ENCODE results near the gene C3orf52. TPM values are rescaled to one million over a fixed set of nuclear protein-coding genes. Genes with fewer than 3 reads are reported as not detected.
"Not testable (repeated sequence)": the region's sequence is repeated elsewhere in the genome, so short reads cannot be mapped to it uniquely, and the experiment has no call there.

The C3orf52 gene, protein sequence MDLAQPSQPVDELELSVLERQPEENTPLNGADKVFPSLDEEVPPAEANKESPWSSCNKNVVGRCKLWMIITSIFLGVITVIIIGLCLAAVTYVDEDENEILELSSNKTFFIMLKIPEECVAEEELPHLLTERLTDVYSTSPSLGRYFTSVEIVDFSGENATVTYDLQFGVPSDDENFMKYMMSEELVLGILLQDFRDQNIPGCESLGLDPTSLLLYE
- 3.7 TPM for total RNA-seq

- H3K36me3 ChIP-seq (ENCODE audit: control insufficient read depth in 3 of 3, insufficient read depth in 3 of 3, low read length in 3 of 3): no peaks in the 10 kb centered on the region
- H3K4me1 ChIP-seq (ENCODE audit: control insufficient read depth in 3 of 3, insufficient read depth in 3 of 3, low read length in 3 of 3): peaks cover 7 to 10% (median 8%) of the 10 kb centered on the region in 3 donors
- H3K27me3 ChIP-seq (ENCODE audit: control insufficient read depth in 3 of 3, insufficient read depth in 3 of 3, low read length in 3 of 3): no peaks in the 10 kb centered on the region
- H3K4me3 ChIP-seq (ENCODE audit: low read length in 3 of 3): peak within 1 kb of the TSS; percentile 59 to 70 (median 69)
- peak within 1 kb of the TSS; percentile 63 to 72 (median 63) for H3K9ac ChIP-seq (ENCODE audit: low read depth in 1 of 3, low read length in 3 of 3)
- H3K9me3 ChIP-seq (ENCODE audit: control insufficient read depth in 3 of 3, low read length in 3 of 3): no peaks in the 10 kb centered on the region
- H3K27ac ChIP-seq (ENCODE audit: low read depth, low read length): peak within 1 kb of the TSS; percentile 28
Observed at GRCh38 chr3:112086076-112086854, at the start of gene C3orf52. Gene C3orf52 (plus strand): TSS chr3:112086389. CDS start chr3:112086408, 19 bp downstream.

- H3K9ac ChIP-seq (ENCODE audit: low read depth in 1 of 3, low read length in 3 of 3); H3K4me3 ChIP-seq (ENCODE audit: low read length in 3 of 3); H3K9me3 ChIP-seq (ENCODE audit: control insufficient read depth in 3 of 3, low read length in 3 of 3): not testable (repeated sequence)
Observed at GRCh38 chr3:112037194-112037593, 49.0 kb upstream of the C3orf52 start.

GRCh38 chr3:112038863-112039262, 47.3 kb upstream of the C3orf52 start:
- H3K36me3 ChIP-seq (ENCODE audit: control insufficient read depth in 3 of 3, insufficient read depth in 3 of 3, low read length in 3 of 3): no peaks in the 10 kb centered on the region
- H3K27ac ChIP-seq (ENCODE audit: low read depth, low read length): no peak overlapping the region
- H3K9ac ChIP-seq (ENCODE audit: low read depth in 1 of 3, low read length in 3 of 3): no peak overlapping the region
- no peaks in the 10 kb centered on the region for H3K9me3 ChIP-seq (ENCODE audit: control insufficient read depth in 3 of 3, low read length in 3 of 3)
- no peaks in the 10 kb centered on the region for H3K4me1 ChIP-seq (ENCODE audit: control insufficient read depth in 3 of 3, insufficient read depth in 3 of 3, low read length in 3 of 3)
- no peak overlapping the region for H3K4me3 ChIP-seq (ENCODE audit: low read length in 3 of 3)
- no peaks in the 10 kb centered on the region for H3K27me3 ChIP-seq (ENCODE audit: control insufficient read depth in 3 of 3, insufficient read depth in 3 of 3, low read length in 3 of 3)

More at GRCh38 chr3:112037194-112037593, 49.0 kb upstream of the C3orf52 start:
- H3K4me1 ChIP-seq (ENCODE audit: control insufficient read depth in 3 of 3, insufficient read depth in 3 of 3, low read length in 3 of 3); H3K27ac ChIP-seq (ENCODE audit: low read depth, low read length); H3K36me3 ChIP-seq (ENCODE audit: control insufficient read depth in 3 of 3, insufficient read depth in 3 of 3, low read length in 3 of 3); H3K27me3 ChIP-seq (ENCODE audit: control insufficient read depth in 3 of 3, insufficient read depth in 3 of 3, low read length in 3 of 3): not testable (repeated sequence)

DNA sequence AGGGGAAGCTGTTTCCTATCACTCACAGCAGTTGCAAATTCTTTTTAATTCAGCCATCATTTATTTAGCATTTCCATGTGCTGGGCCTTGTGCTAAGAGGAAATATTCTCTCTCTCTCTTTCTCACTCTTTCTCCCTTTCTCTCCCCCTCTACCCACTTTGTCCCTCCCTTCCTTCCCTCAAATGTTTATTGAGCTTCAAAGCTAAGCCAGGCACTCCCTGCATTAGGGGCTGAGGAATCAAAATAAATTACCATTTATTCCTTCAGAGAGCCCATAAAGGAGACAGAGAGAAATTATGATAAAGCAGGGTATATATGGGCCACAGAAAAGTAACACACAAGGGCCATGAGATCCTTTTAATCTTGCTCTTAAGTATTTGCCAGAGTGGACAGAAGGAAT, 44.9 kb upstream of the C3orf52 start:
- H3K4me3 ChIP-seq (ENCODE audit: low read length in 3 of 3): no peak overlapping the region
- no peak overlapping the region for H3K9ac ChIP-seq (ENCODE audit: low read depth in 1 of 3, low read length in 3 of 3)
- no peaks in the 10 kb centered on the region for H3K9me3 ChIP-seq (ENCODE audit: control insufficient read depth in 3 of 3, low read length in 3 of 3)
- H3K27ac ChIP-seq (ENCODE audit: low read depth, low read length): no peak overlapping the region
- no peaks in the 10 kb centered on the region for H3K4me1 ChIP-seq (ENCODE audit: control insufficient read depth in 3 of 3, insufficient read depth in 3 of 3, low read length in 3 of 3)
- no peaks in the 10 kb centered on the region for H3K36me3 ChIP-seq (ENCODE audit: control insufficient read depth in 3 of 3, insufficient read depth in 3 of 3, low read length in 3 of 3)
- no peaks in the 10 kb centered on the region for H3K27me3 ChIP-seq (ENCODE audit: control insufficient read depth in 3 of 3, insufficient read depth in 3 of 3, low read length in 3 of 3)

DNA sequence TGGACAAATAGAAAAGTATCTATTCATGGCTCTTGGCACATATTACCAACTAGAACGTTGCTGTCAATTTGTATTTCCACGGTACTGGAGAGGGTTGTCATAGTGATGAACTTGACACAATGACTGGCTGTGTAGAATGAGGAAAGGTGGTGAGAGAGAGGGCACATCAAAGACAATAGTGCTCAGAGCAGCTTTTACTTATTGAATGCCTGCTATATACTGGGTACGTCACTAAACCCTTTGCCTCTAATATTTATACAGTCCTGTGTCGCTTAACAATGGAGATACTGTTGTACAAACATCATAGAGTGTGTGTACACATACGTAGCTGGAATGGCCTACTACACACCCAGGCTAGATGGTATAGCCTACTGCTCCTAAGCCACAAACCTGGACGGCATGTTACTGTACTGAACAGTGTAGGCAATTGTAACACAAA, 43.3 kb upstream of the C3orf52 start:
- no peak overlapping the region for H3K4me3 ChIP-seq (ENCODE audit: low read length in 3 of 3)
- no peak overlapping the region for H3K9ac ChIP-seq (ENCODE audit: low read depth in 1 of 3, low read length in 3 of 3)
- H3K27me3 ChIP-seq (ENCODE audit: control insufficient read depth in 3 of 3, insufficient read depth in 3 of 3, low read length in 3 of 3): no peaks in the 10 kb centered on the region
- no peaks in the 10 kb centered on the region for H3K4me1 ChIP-seq (ENCODE audit: control insufficient read depth in 3 of 3, insufficient read depth in 3 of 3, low read length in 3 of 3)
- no peak overlapping the region for H3K27ac ChIP-seq (ENCODE audit: low read depth, low read length)
- H3K36me3 ChIP-seq (ENCODE audit: control insufficient read depth in 3 of 3, insufficient read depth in 3 of 3, low read length in 3 of 3): no peaks in the 10 kb centered on the region
- no peaks in the 10 kb centered on the region for H3K9me3 ChIP-seq (ENCODE audit: control insufficient read depth in 3 of 3, low read length in 3 of 3)

DNA sequence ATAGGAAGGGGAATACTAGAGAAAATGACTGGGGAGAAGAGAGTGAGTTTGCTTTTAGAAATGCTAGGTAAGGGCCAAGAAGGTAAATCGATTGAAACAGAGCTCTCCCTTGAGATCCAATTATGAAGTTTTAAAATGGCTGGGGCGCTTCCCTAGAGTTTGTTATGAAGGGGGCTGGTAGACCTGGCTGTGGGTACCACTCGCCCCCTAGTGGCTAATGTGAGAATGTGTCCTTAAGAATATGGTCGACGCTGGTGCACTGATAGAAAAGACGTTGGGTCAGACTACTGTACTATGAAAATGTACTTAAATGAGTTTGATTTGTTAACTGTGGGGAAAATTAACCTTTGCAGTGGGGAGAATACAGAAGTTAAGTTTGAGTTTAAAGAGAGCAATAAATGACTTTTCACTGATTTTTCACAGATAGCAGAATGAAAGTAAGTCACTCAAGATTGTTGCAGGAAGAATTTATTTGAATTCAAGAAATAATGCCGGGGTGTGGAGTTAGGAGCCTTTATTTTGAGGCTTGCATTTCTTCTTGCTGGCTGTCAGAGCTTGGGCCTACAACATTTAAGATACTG, 42.5 kb upstream of the C3orf52 start:
- H3K27ac ChIP-seq (ENCODE audit: low read depth, low read length): no peak overlapping the region
- no peaks in the 10 kb centered on the region for H3K36me3 ChIP-seq (ENCODE audit: control insufficient read depth in 3 of 3, insufficient read depth in 3 of 3, low read length in 3 of 3)
- H3K9me3 ChIP-seq (ENCODE audit: control insufficient read depth in 3 of 3, low read length in 3 of 3): no peaks in the 10 kb centered on the region
- no peak overlapping the region for H3K4me3 ChIP-seq (ENCODE audit: low read length in 3 of 3)
- H3K4me1 ChIP-seq (ENCODE audit: control insufficient read depth in 3 of 3, insufficient read depth in 3 of 3, low read length in 3 of 3): no peaks in the 10 kb centered on the region
- peak overlapping the region in 1 of 3 donors; percentile 26 for H3K9ac ChIP-seq (ENCODE audit: low read depth in 1 of 3, low read length in 3 of 3)
- H3K27me3 ChIP-seq (ENCODE audit: control insufficient read depth in 3 of 3, insufficient read depth in 3 of 3, low read length in 3 of 3): no peaks in the 10 kb centered on the region

- Histone ChIP-seq H3K27me3 (ENCODE audit: control insufficient read depth in 3 of 3, insufficient read depth in 3 of 3, low read length in 3 of 3) (peaks cover 0 to 3% (median 0%) of the 10 kb centered on the region in 3 donors), H3K36me3 (ENCODE audit: control insufficient read depth in 3 of 3, insufficient read depth in 3 of 3, low read length in 3 of 3) (no peaks in the 10 kb centered on the region), H3K9me3 (ENCODE audit: control insufficient read depth in 3 of 3, low read length in 3 of 3) (no peaks in the 10 kb centered on the region), H3K4me3 (ENCODE audit: low read length in 3 of 3) (no peak overlapping the region), H3K9ac (ENCODE audit: low read depth in 1 of 3, low read length in 3 of 3) (no peak overlapping the region), H3K4me1 (ENCODE audit: control insufficient read depth in 3 of 3, insufficient read depth in 3 of 3, low read length in 3 of 3) (no peaks in the 10 kb centered on the region), H3K27ac (ENCODE audit: low read depth, low read length) (no peak overlapping the region)
Observed at GRCh38 chr3:112046599-112046998, 39.6 kb upstream of the C3orf52 start.

- Histone ChIP-seq H3K9ac (ENCODE audit: low read depth in 1 of 3, low read length in 3 of 3) (no peak overlapping the region), H3K36me3 (ENCODE audit: control insufficient read depth in 3 of 3, insufficient read depth in 3 of 3, low read length in 3 of 3) (no peaks in the 10 kb centered on the region), H3K27ac (ENCODE audit: low read depth, low read length) (no peak overlapping the region), H3K4me3 (ENCODE audit: low read length in 3 of 3) (no peak overlapping the region), H3K9me3 (ENCODE audit: control insufficient read depth in 3 of 3, low read length in 3 of 3) (no peaks in the 10 kb centered on the region), H3K4me1 (ENCODE audit: control insufficient read depth in 3 of 3, insufficient read depth in 3 of 3, low read length in 3 of 3) (no peaks in the 10 kb centered on the region), H3K27me3 (ENCODE audit: control insufficient read depth in 3 of 3, insufficient read depth in 3 of 3, low read length in 3 of 3) (peaks cover 0 to 3% (median 0%) of the 10 kb centered on the region in 3 donors)
Observed at GRCh38 chr3:112047264-112047663, 38.9 kb upstream of the C3orf52 start.

DNA sequence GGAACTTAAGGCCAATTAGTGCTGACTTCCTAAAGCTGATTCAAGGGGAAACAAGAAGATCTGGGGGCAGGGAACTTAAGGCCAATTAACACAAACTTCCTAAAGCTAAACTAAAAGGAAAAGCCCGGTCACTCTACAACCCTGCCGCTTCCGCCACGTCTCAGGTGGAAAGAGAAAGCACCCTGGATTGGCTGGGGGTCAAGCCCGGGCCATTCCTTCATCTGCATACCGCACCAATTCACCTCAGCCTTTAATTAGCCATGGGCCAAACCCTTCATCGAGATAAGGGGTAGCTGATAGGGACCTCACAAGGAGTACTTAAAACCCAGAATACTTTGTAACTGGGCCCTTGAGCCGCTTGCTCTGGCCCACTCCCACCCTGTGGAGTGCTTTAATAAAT, 37.3 kb upstream of the C3orf52 start:
- H3K36me3 ChIP-seq (ENCODE audit: control insufficient read depth in 3 of 3, insufficient read depth in 3 of 3, low read length in 3 of 3): no peaks in the 10 kb centered on the region
- H3K4me3 ChIP-seq (ENCODE audit: low read length in 3 of 3): no peak overlapping the region
- H3K4me1 ChIP-seq (ENCODE audit: control insufficient read depth in 3 of 3, insufficient read depth in 3 of 3, low read length in 3 of 3): no peaks in the 10 kb centered on the region
- no peaks in the 10 kb centered on the region for H3K9me3 ChIP-seq (ENCODE audit: control insufficient read depth in 3 of 3, low read length in 3 of 3)
- H3K27me3 ChIP-seq (ENCODE audit: control insufficient read depth in 3 of 3, insufficient read depth in 3 of 3, low read length in 3 of 3): peaks cover 0 to 3% (median 2%) of the 10 kb centered on the region in 3 donors
- H3K9ac ChIP-seq (ENCODE audit: low read depth in 1 of 3, low read length in 3 of 3): no peak overlapping the region
- H3K27ac ChIP-seq (ENCODE audit: low read depth, low read length): no peak overlapping the region

DNA sequence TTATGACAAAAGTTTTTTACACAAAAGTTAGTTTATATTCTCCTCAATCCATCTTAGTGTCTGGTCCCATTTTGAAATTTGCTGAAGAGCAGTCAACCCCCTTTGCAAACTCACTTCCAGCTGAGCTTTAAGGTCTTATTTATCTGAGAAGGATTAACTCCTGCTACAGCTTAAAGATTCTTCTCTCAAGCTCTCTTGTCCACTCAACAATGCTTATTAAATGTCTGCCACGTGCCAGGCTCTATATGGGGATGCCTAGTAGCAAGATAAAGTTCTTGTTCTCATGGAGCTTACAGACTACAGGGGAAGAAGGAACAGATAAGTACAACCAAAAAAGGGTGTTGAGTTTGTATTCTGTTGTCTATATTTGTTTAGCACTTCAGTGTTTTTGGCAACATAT, 33.0 kb upstream of the C3orf52 start:
- H3K4me1 ChIP-seq (ENCODE audit: control insufficient read depth in 3 of 3, insufficient read depth in 3 of 3, low read length in 3 of 3): no peaks in the 10 kb centered on the region
- H3K27me3 ChIP-seq (ENCODE audit: control insufficient read depth in 3 of 3, insufficient read depth in 3 of 3, low read length in 3 of 3): peaks cover 0 to 3% (median 2%) of the 10 kb centered on the region in 3 donors
- no peak overlapping the region for H3K4me3 ChIP-seq (ENCODE audit: low read length in 3 of 3)
- H3K9ac ChIP-seq (ENCODE audit: low read depth in 1 of 3, low read length in 3 of 3): no peak overlapping the region
- no peaks in the 10 kb centered on the region for H3K36me3 ChIP-seq (ENCODE audit: control insufficient read depth in 3 of 3, insufficient read depth in 3 of 3, low read length in 3 of 3)
- no peaks in the 10 kb centered on the region for H3K9me3 ChIP-seq (ENCODE audit: control insufficient read depth in 3 of 3, low read length in 3 of 3)
- H3K27ac ChIP-seq (ENCODE audit: low read depth, low read length): no peak overlapping the region
